HG02763 (cell line): ENCODE data around the gene NR2F6.
"Not testable (repeated sequence)": the region's sequence is repeated elsewhere in the genome, so short reads cannot be mapped to it uniquely, and the experiment has no call there.

ENCODE experiments used
- ATAC-seq: cut with Tn5 transposase; IDR thresholded peaks from one replicate; pipeline ENCODE4 v1.9.1; 2021; ENCODE audit warnings: mild to moderate bottlenecking, moderate library complexity; ENCODE audit not compliant: unreplicated experiment

Gene NR2F6

GRCh38 chr19:17245535-17245984 lies at the start of gene NR2F6:
TSS of gene NR2F6 (minus strand) at chr19:17245919. CDS start at chr19:17245220, 699 bp downstream.
- ATAC-seq = no peak

- no peak for ATAC-seq
These were observed 48.6 kb upstream of the NR2F6 start for GRCh38 chr19:17294051-17294891.

- ATAC-seq = no peak
These were observed 47.9 kb upstream of the NR2F6 start for GRCh38 chr19:17293605-17294004.

GRCh38 chr19:17292301-17293074 lies 46.8 kb upstream of the NR2F6 start:
- peak; percentile 79 for ATAC-seq

GRCh38 chr19:17289489-17289888 lies 43.8 kb upstream of the NR2F6 start:
- no peak for ATAC-seq

GRCh38 chr19:17286752-17287151 lies 41.0 kb upstream of the NR2F6 start:
- ATAC-seq = no peak

- ATAC-seq = no peak
These were observed 40.5 kb upstream of the NR2F6 start for GRCh38 chr19:17286263-17286662.

- no peak for ATAC-seq
These were observed 39.9 kb upstream of the NR2F6 start for GRCh38 chr19:17285415-17286135.

GRCh38 chr19:17283504-17283996 lies 37.8 kb upstream of the NR2F6 start:
- no peak for ATAC-seq

- ATAC-seq = no peak
These were observed 36.9 kb upstream of the NR2F6 start for GRCh38 chr19:17282488-17283125.

- no peak for ATAC-seq
These were observed 35.9 kb upstream of the NR2F6 start, which contains the start of gene ANKLE1 for GRCh38 chr19:17281391-17282304. TSS of gene ANKLE1 (plus strand) at chr19:17281901. CDS start at chr19:17281921, 20 bp downstream.

GRCh38 chr19:17279436-17279835 lies 33.7 kb upstream of the NR2F6 start:
- no peak for ATAC-seq

- ATAC-seq = no peak
These were observed 29.9 kb upstream of the NR2F6 start for GRCh38 chr19:17275441-17276175.

GRCh38 chr19:17274892-17275291 lies 29.2 kb upstream of the NR2F6 start:
- not testable (repeated sequence) for ATAC-seq

GRCh38 chr19:17268754-17269153 lies 23.0 kb upstream of the NR2F6 start:
- ATAC-seq = no peak

- ATAC-seq = peak; percentile 92
These were observed 21.5 kb upstream of the NR2F6 start, which contains the start of gene BABAM1 for GRCh38 chr19:17266975-17267788. TSS of gene BABAM1 (plus strand) at chr19:17267443. CDS start at chr19:17268807, 1,364 bp downstream.

GRCh38 chr19:17266589-17266974 lies 20.9 kb upstream of the NR2F6 start:
- no peak for ATAC-seq

- no peak for ATAC-seq
These were observed 20.3 kb upstream of the NR2F6 start for GRCh38 chr19:17266026-17266425.
